ENCODE measurements around the gene RASSF7.
"Not testable (repeated sequence)": the region's sequence is repeated elsewhere in the genome, so short reads cannot be mapped to it uniquely, and the experiment has no call there.

Gene RASSF7, protein sequence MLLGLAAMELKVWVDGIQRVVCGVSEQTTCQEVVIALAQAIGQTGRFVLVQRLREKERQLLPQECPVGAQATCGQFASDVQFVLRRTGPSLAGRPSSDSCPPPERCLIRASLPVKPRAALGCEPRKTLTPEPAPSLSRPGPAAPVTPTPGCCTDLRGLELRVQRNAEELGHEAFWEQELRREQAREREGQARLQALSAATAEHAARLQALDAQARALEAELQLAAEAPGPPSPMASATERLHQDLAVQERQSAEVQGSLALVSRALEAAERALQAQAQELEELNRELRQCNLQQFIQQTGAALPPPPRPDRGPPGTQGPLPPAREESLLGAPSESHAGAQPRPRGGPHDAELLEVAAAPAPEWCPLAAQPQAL

DNA sequence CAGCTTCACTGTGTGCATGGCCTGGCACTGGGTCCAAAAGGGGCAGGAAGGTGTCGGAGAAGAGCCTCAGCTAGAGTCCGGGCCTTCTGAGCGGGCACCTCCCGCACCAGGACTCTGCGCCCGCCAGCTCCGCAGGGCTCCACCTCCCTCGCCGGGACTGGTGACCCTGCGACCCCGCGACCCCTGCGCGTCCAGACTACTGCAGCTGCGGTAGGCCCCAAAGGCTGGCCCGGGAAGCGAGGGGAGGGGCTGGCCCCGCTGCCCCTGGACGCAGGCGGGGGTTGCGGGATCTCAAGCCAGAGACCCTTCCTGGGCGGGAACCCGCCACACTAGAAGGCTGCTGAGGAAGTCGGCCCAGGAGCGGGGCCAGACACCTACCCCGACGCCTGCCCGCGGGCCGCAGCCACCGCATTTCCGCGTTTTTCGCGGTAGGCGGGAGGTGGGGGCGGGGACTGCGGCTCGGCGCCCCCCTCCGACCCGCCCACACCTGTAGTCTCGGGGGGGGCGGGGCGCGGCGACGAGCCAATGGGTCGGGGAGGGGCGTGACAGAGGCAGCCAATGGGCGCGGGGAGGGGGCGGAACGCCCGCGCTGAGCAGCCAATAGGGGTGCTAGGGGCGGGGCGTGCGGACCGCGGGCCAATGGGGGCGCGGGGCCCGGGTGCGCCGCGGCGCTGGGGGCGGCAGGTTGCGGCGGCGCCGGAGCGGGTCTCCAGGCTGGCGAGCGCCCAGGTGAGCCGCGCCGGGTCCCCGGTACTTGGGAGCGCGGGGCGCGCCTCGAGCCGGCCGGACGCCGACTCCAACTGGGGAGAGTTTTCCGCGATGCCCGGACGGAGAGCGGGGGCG lies at the start of gene RASSF7, which contains the start of gene LMNTD2:
Gene RASSF7, plus strand, starts transcription at position 666 of the 843 bp plus-strand sequence. CDS start 799 bp downstream, outside the sequence.
Gene LMNTD2, minus strand, starts transcription at position 434 of the 843 bp plus-strand sequence. Its CDS starts 22 bp downstream, at position 412.
- DNase-seq = peak; percentile 29

DNA sequence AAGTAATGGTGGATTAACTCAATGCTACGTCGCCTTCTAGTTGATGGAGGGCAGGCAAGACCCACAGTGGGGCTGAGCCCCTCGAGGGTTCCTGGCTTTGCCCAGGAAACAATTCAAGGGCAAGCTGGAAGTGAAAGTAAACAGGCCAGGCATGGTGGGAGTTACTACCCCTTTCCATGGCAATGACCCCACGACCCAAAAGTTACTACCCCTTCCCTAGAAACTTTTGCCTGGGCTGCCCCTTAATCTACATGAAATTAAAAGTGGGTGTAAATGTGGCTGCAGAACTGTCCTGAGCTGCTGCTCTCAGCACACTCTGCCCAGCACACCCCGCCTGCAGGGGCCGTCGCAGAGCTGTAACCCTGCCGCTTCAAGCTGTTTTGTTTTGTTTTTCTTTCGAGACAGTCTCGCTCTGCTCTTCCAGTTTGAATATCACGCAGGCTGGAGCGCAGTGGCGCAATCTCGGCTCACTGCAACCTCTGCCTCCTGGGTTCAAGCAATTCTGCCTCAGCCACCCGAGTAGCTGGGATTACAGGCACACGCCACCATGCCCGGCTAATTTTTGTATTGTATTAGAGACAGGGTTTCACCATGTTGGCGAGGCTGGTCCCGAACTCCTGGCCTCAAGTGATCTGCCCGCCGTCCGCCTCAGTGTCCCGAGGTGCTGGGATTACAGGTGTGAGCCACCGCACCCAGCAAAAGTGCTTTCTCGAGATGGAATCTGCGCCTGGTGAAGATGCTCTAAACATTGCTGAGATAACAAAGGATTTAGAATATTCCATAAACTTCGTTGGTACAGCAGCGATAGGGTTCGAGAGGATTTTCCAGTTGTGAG lies 47.8 kb upstream of the RASSF7 start:
- DNase-seq = no peak

DNA sequence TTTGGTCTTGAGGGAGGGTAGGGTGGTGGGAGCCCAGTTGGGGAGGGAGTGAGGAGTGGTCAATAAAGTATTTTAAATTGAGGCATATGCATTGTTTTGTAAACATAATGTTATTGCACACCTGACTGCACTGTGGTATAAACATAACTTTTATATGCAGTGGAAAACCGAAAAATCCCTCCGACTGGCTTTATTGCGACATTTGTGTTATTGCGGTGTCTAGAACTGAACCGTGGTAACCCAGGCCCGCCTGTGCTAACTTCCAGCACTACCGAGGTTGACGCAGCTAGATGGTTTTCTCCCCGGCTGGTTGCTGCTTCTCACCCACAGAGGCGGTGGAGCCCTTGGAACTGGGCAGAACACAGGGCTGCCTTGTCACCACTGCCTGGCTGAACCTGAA lies 46.2 kb upstream of the RASSF7 start:
- no peak for DNase-seq

DNA sequence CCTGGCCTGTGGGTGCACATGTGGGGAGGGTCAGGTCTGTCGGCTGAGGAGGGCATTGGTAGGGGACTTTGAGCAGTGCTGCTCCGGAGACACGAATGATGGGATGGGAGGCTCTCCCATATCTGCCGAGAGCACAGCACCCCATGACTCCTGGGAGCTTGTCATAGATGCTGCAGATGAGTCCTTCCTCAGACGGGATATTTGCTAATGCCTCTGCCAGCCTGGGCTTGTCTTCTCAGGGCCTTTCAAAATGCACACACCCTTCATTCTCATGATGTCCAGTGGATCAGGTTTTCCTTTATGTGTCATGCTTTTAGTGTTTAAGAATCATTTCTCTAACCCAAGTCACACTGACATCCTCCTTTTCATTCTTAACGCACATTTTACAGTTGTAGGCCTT lies 45.6 kb upstream of the RASSF7 start:
- no peak for DNase-seq

DNA sequence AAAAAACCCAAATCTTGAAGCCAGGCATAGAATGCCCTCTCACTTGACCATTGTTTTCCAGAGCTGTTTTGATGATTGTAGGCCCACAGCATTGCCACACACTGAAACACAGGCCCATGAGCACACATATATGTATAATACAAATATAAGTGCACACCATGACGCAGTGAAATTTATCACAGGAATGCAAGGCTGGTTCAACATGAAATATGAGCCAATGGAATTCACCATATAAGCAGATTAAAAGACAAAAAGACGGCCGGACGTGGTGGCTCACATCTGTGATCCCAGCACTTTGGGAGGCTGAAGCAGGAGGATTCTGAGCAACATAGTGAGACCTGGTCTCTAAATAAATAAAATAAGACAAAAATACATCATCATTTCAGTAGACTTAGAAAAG lies 44.4 kb upstream of the RASSF7 start:
- DNase-seq = no peak

DNA sequence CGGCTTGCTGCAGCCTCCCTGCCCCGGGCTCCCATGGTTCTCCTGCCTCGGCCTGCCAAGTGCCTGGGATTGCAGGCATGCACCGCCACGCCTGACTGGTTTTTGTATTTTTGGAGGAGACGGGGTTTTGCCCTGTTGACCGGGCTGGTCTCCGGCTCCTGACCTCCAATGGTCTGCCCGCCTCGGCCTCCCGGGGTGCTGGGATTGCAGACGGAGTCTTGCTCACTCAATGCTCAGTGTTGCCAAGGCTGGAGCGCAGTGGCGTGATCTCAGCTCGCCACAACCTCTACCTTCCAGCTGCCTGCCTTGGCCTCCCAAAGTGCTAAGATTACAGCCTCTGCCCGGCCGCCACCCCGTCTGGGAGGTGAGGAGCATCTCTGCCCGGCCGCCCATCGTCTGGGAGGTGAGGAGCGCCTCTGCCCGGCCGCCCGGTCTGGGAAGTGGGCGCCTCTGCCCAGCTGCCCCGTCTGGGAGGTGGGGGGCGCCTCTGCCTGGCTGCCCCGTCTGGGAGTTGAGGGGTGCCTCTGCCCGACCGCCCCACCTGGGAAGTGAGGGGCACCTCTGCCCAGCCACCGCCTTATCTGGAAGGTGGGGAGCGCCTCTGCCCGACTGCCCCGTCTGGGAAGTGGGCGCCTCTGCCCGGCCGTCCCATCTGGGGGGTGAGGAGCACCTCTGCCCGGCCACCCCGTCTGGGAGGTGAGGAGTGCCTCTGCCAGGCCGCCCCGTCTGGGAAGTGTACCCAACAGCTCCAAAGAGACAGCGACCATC lies 43.7 kb upstream of the RASSF7 start:
- DNase-seq = not testable (repeated sequence)

DNA sequence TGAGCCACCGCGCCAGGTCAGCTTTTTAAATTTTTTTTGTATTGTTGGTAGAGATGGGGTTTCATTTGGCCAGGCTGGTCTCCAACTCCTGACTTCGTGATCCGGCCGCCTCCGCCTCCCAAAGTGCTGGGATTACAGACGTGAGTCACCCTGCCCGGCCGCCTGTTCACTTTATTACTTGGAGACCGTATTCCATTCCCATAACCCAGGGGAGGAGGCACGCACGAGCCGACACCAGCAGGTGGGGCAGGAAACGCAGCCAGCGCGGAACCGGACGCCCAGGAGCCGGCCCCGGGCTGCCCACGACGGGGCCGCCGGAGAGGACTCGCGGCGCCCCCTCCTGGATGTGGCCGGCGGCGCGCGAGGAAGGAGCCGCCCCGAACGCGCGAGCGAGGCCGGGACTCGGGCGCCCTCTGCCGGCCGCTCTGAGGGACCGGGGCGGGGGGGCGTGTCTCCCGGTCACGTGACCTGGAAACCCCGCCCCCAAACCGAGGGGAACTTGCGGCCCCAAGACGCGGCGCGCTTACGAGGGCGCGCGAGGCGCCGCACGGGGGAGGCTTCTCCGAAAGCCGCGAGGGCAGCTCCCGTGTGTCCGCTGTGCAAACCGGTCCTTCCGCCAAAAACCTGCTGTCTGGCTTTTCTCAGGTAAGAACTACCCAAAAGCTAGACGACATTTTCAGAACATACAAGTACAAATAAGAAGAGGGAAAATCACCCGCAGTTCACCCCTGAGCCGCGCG lies 42.1 kb upstream of the RASSF7 start:
- no peak for DNase-seq

DNA sequence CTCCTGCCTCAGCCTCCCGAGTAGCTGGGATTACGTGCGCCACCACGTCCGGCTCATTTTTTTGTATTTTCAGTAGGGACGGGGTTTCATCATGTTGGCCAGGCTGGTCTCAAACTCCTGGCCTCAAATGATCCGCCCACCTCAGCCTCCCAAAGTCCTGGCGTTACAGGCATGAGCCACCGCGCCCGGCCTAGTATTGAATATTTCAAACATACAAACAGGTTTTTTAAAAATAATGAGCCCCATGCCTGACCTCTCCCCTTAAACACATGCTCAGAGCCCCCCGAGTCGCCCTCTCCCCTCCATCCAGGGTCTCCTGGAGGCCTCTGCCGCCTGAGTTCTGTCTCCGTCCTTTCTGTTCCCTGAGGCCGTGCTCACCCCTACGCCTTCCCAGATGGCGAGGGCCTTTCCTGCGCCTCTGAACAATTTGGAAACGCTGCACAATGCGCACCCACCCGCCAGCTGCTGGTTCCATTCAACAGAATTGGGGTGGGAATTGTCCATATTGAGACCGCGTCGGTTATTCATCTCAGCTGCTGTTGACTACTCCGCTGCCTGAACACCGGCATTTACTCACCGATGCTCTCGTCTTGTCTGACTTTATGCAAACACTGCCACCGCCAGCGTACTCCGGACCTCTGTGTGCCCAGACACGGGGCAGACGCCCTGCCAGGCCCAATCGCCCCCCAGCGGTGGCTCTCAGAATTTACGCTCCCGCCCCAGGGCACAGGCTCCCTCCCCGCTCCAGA lies 40.2 kb upstream of the RASSF7 start:
- DNase-seq = no peak

DNA sequence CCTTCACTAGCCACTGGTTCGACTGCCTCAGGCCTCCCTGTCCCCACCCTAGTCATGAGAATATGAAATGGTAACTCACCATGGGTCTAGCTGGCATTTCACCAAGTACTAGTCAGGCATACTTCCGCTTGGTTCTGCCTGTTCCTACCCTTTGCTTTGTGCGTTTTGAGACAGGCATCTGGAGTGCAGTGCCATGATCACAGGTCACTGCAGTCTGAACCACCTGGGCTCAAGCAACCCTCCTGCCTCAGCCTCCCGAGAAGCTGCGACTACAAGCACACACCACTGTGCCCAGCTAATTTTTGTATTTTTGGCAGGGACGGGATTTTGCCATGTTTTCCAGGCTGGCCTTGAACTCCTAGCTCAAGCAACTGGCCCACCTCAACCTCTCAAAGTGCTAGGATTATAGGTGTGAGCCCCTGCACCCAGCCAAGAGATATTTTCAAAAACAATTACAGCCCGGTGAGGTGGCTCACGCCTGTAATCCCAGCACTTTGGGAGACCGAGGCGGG lies 39.5 kb upstream of the RASSF7 start:
- no peak for DNase-seq

DNA sequence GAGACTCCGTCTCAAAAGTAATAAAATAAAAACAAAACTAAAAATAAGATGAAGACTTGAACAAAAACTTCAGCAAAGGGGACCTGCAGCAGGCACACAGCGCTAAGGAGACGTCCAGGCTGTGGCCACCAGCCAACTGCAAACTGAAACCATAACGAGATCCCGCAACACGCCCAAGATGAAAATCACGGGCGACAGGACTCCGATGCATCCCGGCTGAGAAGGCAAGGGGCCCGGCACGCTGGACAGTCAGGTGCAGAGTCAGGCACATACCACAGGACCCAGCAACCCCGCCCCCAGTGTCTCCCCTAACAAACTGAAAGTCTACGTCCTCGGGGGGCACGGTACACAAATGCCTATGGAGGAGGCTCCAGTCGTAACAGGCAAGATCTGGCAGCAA lies 34.6 kb upstream of the RASSF7 start:
- no peak for DNase-seq

DNA sequence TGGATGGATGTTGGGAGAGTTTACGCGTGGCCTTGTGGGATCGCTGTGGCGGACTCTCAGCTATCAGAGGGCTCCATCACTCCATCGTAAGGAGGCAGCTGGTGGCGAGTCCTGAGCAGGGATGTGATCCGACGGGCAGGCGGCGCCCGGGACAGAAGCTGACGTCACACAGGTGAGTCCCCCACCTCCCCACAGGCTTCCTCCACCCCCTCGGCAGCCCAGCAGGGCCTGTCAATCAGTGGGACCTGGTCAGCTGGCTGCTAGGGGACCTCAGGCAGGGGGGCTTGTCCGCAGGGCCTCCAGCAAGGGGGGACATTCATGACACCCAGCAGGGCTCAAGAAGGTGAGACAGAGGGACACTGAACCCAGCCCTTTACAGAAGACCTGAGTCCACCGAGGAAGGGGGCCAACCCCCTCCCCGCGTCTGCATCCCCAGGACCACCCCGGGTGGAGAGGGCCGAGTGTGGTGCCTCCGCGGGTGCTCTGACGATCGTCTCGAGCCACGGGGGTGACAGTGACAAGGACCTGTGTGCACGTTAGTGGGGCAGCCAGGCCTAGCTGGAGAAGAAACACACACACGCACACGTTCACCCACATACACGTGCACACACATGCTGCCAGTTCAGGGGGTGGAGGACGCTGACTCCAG lies 32.5 kb upstream of the RASSF7 start:
- no peak for DNase-seq

DNA sequence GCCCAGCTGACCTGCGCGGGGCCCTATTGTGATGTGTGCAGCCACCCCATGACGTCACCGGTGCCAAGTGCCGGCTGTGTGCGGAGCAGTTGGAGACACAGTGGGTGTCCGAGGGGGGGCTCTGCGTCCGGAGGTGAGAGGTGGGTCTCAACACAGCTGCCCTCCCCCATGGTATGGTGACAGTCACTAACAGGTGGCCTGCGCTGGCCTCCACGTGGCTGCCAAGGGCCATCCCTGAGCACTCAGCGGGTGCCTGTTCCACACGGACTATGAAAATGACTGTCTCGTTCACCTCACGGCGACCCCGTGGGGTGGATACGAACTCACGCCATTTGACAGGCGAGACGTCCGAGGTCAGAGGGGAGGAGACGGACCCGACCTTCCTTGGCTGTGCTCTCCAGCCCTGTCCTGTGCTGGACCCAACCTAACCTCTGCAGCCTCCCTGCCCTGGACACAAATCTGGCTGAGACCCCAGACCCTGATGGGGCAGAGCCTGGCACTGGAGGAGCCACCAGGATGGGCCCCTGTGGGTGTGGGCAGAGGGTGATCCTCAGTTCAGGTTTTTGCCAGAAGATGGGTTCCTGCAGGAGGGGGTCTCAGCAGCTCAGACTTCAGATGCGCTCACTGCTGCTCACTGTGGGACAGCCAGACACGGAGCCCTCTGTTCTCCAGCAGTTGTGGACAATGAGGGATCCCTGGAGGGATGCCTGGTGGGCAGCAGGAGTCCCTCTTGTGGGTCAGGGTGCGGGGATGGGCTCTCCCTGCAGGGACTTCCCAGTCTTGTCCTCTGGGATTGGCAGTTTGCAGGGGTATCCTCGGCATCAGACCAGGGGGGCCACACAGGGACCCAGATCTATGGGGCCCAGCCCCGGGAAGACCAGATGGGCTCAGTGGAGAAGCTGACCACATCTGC lies 31.7 kb upstream of the RASSF7 start:
- DNase-seq = no peak

DNA sequence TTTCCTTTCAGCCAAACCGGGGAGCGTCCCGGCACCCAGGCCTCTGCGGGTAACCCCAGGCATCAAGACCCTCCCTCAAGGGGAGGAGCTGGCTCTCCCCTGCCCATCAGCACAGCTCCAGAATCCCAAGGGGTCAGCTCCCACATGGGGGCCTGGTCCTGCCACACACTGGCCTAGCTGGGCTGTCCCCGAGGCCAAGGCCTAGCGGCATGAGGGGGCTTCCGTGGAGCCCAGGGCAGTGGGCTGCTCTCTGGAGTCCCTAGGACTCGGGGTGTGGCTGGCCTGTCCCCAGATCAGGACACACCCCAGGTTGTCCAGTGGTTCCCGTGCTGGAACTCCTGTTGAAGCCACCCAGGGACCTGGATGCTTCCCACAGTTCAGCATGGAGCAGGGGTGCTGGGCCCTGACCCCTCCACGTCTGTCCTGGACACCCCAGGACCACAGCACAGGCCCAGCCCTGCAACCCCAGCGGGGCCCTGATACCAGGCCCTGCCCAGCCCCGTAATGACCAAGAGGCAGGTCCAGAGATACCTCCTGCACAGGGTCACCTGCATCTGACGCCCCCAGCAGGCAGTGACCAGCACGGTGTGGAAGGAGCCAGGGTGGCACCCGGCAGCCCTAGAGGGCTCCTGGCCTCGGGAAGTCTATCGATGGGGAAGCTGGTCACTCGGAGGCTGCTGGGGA lies 30.9 kb upstream of the RASSF7 start:
- no peak for DNase-seq

DNA sequence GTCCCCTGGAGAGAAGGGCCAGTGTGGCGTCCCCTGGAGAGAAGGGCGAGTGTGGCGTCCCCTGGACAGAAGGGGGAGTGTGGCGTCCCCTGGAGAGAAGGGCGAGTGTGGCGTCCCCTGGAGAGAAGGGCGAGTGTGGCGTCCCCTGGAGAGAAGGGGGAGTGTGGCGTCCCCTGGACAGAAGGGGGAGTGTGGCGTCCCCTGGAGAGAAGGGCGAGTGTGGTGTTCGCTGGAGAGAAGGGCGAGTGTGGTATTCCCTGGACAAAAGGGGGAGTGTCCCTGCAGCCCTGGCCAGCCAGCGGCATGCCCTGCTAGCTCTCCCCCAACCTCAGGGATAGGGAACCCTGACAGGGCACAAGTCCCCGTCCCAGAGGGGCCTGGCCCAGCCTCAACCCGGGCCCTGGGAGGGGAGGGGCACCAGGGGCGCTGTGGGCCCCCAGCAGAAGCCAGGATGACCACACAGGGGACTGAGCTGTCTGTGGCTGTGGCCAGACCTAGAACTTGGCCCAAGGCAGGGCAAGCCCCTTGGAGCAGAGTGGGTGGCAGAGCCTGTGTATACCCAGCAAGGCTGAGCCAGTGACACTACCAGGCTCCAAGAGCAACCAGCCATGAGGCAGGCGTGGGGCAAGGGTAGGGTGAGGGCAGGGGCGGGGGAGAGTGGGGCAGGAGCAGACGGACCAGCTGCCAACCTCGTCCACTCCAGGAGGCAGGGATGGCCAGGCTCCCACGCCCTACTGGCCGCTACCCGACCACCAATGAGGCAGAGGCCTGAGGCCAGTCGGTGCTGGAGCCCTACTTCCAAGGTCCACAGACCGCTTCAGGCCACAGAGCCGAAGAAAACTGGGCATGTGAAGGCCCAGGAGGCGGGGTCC lies 29.6 kb upstream of the RASSF7 start:
- DNase-seq = no peak

DNA sequence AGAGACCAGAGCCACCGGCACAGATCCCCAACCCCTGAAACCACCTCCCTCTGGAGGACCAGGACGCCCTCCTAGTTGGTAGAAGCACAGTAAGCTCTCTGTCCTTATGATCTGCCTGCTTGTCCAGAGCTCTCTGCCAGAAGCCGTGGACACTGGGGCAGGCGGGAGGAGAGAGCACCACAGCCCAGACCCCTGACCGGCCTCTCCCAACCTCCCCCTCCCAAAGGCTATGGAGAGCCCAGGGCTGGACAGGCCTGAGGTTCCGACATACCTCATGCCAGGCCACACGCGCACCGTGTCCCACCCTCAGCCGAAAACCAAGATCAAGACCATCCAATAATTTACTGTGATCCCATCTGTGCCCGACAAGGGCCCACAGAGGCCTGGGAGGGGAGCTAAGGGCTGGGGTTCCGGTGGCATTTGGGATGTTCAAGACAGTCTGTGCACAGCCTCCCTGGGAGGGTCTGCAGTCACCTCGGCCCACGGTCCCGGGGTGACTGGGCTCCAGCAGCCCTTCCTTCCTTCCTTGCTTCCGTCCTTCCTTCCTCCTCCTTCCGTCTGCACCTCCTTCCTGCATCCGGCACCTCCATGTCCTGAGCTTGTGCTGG lies 28.7 kb upstream of the RASSF7 start:
- no peak for DNase-seq

DNA sequence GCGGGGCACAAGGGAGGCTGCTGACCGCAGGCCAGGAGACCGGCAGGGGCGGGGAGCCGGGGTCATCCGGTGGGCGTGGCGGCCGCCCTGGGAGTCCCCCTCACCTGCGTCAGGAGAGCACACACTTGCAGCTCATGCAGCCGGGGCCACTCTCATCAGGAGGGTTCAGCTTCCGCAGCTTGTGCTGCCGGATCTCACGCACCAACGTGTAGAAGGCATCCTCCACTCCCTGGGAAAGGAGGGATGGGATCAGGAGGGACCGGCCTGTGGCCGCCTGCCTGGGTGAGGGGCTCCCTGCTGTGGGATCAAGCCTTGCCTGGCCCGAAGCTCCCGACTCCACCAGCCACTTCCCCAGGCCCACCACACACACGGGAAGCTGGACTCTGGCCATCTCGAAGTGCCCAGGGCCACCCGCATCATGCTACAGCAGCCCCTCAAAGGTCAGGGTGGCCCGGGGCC lies 28.2 kb upstream of the RASSF7 start:
- no peak for DNase-seq
